ENCODE data around the gene GLRA3.

GRCh38 chr4:174702979-174703478, 126.0 kb downstream of the GLRA3 start:
- TF ChIP-seq CTCF (conservative IDR thresholded peaks at IDR 0.05) = no peak
- no peak for TF ChIP-seq ZFX (IDR thresholded peaks at IDR 0.05)
